Fibroblast of mammary gland (primary cell): Measurements from ENCODE around the gene ARHGAP21.

Source experiments
- DNase-seq: peaks from one replicate; pipeline ENCODE4 v3.0.0-alpha.2; 2010; ENCODE audit warnings: low read depth
- H3K4me3 ChIP-seq: 2 replicates; pipeline ENCODE4 v1.5.1; 2011; ENCODE audit warnings: low read depth, mild to moderate bottlenecking, low read length, moderate library complexity; ENCODE audit not compliant: control insufficient read depth
- CTCF ChIP-seq: conservative IDR thresholded peaks from 2 replicates; pipeline ENCODE4 v1.5.1; 2011; ENCODE audit warnings: low read depth, low read length, inconsistent platforms; ENCODE audit not compliant: control insufficient read depth, insufficient read depth

The ARHGAP21 gene

DNA sequence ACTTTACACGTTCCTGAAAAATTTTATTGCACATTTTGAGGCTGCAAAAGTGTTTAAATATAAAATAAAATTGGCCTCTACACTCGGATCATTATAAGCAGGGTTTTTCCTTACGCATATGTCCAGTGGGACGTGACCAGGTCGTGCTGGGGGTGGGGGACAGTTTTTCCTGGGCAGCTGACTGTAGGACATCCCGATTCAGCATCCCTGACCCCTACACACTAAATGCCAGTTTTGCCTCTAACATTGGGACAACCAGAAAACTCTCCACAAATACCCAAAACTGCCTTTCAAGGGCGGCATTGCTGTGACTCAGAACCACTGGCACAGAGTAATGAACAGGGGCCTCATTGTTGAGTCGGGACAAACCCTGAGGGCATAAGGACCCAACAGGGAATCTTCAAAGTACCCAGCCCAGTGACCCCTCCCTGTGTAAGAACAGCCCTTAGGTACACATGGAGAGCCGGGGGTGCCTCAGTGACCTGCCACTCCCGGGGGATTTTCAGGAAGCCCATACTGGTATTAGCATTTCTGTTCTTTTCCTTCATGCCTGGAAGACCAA, 170.6 kb downstream of the ARHGAP21 start:
- H3K4me3 ChIP-seq = no peak overlapping the region
- TF ChIP-seq CTCF = no peak
- DNase-seq = no peak

- no peak overlapping the region for H3K4me3 ChIP-seq
- TF ChIP-seq CTCF = peak; percentile 40
- DNase-seq = no peak
Observed at GRCh38 chr10:24552346-24553016, 171.2 kb downstream of the ARHGAP21 start.

DNA sequence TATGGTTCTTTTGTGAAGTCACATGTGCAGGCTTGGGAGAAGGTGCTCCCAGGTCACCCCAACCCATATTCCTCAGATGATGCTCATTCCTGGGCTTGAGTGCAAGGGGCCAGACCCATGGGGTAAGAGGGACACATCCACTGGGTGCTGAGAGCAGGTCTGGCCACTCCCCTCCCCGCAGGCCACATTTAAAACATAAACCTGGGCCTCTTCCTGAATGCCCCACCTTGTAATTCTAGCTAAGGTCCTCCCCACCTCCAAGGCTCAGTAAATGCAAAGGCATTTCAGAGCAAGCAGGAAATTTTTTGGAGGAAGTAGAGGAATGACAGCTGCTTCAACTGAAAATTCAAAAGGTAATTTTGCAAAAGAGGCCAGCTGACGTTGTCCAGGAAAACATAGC, 172.5 kb downstream of the ARHGAP21 start:
- TF ChIP-seq CTCF = no peak
- no peak for DNase-seq
- no peak overlapping the region for H3K4me3 ChIP-seq

- DNase-seq = no peak
- TF ChIP-seq CTCF = no peak
- no peak overlapping the region for H3K4me3 ChIP-seq
Observed at GRCh38 chr10:24550680-24551079, 173.0 kb downstream of the ARHGAP21 start.

DNA sequence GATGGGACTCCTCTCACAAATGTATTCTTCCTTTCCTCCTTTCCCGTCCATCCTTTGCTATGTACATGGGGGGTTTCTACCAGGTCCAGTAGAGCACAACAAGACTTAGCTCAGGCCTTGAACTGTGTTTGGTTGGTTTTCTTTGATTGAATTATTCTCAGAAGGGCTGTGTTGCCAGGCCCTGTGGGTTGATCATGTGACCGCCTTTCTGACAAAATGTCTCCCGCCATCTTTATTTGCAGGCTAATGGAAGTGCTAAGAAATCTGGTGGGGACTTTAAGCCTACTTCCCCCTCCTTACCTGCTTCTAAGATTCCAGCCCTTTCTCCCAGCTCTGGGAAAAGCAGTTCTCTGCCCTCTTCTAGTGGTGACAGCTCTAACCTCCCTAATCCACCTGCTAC, 178.1 kb downstream of the ARHGAP21 start:
- TF ChIP-seq CTCF = no peak
- no peak for DNase-seq
- H3K4me3 ChIP-seq = no peak overlapping the region

GRCh38 chr10:24544776-24545175, 178.9 kb downstream of the ARHGAP21 start:
- TF ChIP-seq CTCF = no peak
- H3K4me3 ChIP-seq = no peak overlapping the region
- no peak for DNase-seq
